ENCODE data around the gene VPS8.
"Not testable (repeated sequence)": the region's sequence is repeated elsewhere in the genome, so short reads cannot be mapped to it uniquely, and the experiment has no call there.

The VPS8 gene

DNA sequence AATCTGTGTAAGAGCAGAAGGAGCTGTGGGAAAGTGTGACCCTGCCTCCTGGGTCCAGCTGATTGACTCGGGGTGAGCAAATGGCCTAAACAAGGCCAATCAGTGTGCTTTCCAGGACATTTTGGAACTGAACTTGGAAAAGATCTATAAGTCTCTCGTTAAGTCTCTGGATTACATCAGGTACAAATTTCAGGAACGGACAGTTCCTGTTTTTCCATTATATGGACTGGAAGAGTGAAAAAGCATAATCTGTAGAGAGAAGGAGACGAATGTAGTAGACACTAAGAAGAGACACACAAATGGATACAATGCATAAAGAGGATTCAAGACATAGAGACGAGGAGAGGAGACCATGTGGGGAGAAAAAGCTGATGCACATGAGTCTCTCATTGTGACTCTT, 173.6 kb downstream of the VPS8 start:
- no peak for DNase-seq (ENCODE audit: low spot score)

DNA sequence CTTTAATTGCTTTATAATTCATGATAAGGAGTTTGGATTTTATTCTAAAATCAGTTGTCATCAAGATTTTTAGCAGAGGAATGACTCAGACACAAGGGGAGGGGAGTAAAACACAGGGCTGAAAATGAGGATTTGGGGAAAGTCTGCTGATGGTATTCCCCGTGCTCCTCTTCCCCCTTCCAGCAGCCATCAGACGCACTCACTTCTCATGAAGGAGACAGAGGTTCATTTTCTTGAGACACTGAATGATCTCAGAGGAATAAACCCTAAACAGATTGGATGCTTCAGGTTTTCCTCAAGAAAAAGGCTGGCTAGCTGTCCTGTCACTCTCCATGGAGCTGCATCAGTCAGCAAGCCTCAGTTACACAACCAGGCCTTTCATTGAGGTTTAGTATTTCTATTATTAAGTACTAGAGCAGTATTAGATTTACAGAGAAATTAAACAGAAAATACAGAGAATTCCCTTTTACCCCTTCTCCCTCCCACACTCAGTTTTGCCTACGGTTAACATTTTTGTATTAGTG, 174.5 kb downstream of the VPS8 start:
- DNase-seq (ENCODE audit: low spot score): no peak

DNA sequence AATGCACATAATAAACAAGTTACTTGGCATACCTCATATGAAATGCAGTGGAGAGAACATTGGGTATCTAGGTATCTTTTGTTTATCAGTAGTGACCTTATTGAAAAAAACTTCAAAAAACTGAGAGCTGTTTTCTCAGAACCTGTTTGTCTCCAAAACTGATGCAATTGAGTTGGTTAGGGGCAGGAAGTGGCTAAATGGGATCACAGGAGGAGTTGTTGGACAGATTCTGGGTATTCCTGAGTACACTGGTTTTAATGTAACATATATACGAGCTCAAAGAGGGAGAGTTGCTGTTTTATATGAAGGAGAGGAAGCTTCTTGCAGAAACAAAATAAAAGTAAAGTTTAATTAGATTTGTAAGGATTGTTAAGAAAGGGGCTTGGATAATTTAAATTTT, 181.4 kb downstream of the VPS8 start:
- DNase-seq (ENCODE audit: low spot score): no peak

DNA sequence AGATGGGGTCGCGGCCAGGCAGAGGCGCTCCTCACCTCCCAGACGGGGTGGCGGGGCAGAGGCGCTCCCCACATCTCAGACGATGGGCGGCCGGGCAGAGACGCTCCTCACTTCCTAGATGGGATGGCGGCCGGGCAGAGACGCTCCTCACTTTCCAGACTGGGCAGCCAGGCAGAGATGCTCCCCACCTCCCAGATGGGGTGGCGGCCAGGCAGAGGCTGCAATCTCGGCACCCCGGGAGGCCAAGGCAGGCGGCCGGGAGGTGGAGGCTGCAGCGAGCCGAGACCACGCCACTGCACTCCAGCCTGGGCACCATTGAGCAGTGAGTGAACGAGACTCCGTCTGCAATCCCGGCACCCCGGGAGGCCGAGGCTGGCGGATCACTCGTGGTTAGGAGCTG, 191.9 kb downstream of the VPS8 start:
- DNase-seq (ENCODE audit: low spot score): not testable (repeated sequence)

DNA sequence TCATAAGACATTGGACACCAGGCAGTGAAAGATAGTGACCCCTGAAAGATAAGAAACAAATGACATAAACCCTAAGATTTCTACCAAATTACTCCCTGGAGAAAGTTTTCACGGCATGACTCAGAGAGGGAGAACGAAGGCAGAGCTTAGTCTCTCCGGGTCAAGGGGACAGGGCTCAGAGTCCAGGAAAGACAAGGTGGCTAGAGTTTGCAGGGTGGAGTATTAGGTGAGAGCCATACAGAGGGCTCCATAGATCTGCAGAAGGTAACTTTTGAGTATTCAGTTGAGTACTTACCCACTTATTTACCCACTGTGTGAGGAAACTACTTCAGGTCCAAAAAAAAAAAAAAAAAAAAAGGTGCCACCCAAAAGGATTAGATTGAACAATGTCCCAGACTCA, 197.7 kb downstream of the VPS8 start:
- no peak for DNase-seq (ENCODE audit: low spot score)

DNA sequence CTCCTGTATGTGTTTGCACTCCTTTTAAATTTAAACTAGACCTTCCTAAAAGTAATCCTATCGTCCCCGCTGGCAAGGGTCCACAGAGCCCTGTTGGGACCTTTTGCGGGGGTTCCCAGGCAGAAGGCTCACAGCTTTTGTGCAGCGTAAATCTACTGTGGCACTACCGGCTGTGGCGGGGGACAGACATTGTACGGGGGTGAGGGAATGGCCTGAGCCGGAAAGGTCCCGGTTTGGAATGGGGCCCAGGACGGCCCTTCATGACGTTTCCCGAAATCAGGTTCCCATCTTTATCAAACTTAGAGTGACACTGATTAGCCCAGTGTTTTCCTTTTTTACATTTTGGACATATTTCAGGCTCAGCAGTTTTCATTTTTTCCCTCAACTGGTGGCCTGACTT, 205.6 kb downstream of the VPS8 start:
- DNase-seq (ENCODE audit: low spot score): not testable (repeated sequence)

DNA sequence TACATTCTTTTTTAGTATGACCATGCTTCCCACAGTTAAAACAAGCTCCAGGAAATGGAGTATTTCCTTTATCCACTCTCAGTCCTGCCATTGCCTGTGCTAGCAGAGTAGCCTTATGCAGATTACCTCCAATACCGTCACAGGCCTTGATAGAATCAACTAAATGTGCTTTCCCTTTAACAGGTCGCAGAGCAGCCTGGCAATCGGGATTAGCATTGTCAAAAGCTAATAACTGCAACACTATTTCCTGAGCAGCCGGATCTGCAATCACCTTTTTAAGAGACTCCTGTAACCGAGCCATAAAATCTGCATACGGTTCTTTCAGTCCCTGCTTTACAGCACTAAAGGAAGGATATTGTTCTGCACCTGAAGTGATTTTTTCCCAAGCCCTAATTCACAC, 206.0 kb downstream of the VPS8 start:
- not testable (repeated sequence) for DNase-seq (ENCODE audit: low spot score)

DNA sequence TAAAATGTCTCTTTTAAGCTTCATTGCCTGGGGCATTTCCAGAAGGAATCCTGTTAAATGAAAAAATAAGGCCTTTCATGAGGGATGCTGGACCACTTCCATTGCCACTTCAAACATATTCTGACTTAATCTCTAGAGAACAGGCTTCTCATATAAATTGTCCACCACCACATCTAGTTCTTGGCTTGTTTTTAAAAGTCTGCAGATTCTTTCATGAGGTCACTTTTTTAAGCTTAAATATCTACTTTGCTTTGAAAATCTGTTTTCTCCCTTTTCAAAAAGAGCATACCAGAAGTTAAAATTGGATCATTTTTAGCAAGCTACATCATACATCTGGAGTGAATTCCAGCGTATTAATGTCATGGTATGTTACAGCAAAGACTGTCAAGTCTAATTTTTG, 209.3 kb downstream of the VPS8 start:
- no peak for DNase-seq (ENCODE audit: low spot score)

DNA sequence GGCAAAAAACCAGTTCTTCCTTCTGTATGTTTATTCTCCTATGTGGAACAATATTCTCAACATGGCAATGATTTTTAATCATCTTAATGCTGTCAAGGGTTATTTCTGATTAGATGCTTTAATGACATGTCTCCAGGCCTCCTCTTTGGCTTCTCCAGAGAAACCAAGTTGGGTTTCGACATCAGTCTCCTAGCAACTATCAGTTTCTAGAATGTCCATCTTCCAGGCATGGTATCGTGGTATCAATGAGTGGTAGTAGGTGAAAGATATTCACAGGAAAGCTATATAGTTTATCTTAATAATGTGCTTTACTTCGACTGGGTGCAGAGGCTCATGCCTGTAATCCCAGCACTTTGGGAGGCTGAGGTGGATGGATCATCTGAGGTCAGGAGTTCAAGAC, 212.4 kb downstream of the VPS8 start:
- DNase-seq (ENCODE audit: low spot score): no peak

DNA sequence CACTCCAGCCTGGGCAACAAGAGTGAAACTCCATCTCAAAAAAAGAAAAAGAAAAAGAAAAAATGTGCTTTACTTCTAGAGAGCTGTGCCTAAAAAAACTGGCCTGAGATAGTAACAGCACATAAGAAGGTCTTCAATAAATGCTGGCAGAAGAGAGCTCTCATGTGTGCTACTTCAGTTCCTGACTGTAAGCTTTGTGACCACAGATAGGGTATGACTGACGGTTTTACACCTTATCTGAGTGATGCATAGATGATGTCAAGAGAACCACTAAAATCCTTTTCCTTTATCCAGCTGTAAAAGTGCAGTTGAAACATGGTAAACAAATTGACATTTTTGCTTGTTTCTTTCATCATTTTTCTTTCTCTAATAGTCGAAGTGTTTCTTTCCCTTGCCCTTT, 213.0 kb downstream of the VPS8 start:
- no peak for DNase-seq (ENCODE audit: low spot score)

DNA sequence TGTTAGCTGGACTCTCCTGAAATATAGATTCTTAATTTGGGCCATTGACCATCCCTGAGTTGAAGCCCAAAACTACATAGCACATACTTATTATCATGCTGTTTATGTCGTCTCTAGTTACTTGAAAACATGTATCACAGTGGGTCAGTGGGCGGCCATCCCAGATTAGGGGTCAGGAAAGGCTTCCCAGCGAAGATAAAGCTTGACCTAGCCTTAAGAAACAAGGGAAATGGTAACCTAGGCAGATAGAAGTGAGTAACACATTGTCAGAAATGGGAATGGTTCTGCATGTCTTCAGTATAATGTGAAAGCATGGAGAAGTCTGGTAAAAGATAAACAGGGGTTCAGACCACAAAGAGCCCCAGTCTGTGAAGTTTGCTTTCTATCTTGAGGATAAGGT, 216.2 kb downstream of the VPS8 start:
- no peak for DNase-seq (ENCODE audit: low spot score)

DNA sequence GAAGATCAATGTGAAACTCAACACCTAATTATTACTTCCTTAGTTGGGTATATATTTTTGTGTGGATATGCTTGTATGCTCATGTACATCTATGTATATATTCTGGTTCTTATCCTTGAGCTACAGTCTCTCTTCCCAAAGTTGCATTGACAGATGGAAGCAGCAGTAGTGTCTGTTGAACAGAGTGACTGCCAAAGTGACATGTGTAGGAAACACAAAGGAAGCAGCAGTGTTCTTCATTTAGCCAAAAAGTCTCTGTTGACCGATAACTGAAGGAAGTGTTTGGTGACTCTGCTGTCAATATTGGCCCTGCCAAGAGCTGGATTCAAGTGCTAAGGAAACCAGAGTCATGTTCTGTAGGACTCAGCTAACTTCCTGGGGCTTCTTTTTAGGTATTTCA, 217.1 kb downstream of the VPS8 start:
- no peak for DNase-seq (ENCODE audit: low spot score)

DNA sequence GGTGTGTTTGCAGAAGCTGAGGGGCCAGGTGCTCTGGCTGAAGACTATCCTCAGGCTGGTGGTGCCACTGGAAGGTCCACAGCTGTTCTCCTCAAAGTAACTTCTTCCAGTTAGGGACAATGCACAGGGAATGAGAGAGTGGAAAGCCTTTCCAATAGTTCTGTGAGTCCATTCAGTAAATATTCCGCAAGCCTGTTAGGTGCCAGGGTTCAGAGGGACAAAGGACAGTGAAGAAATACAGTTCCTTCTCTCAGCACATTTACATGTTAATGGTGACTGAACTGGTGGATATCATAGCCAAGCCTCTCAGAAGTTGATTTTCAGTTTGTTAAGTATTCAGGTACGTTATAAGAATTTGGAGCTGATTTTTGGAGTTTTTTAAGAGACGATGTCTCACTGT, 218.4 kb downstream of the VPS8 start:
- no peak for DNase-seq (ENCODE audit: low spot score)

DNA sequence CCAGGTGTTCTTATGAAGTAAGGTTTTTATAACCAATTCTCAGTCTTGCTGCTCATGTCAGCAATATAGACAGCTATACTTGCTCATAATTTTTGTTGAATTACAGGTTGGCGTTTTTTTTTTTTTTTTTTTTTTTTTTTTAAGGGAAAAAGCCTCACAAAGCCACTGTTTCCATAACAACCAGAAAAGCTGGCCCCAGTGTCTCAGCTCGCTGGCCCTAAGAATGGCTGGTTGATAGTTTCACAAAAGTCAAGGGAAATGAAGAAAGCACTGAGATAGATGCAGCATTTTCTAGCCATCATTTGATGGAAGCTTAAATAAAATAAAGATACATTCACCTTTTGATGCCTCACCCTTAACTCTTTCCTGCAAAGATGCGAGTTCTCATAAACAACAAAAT, 219.0 kb downstream of the VPS8 start:
- DNase-seq (ENCODE audit: low spot score): no peak

DNA sequence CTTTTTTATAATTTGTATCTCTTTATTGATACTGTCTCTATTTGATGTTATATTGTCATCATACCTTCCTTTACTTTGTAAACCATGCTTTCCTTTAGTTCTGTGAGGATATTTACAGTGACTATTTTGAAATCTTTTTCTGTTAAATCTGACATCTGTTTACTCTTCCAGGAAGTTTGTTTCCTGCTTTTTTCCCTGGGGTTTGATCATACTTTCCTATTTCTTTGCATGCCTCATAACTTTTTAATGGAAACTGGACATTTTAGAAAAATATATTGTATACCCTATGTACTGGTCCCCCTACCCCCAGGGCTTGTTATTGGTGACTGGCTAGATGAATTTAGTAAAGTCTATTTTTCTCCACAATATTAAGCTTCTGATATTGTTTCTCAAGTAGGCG, 225.8 kb downstream of the VPS8 start:
- DNase-seq (ENCODE audit: low spot score): no peak

DNA sequence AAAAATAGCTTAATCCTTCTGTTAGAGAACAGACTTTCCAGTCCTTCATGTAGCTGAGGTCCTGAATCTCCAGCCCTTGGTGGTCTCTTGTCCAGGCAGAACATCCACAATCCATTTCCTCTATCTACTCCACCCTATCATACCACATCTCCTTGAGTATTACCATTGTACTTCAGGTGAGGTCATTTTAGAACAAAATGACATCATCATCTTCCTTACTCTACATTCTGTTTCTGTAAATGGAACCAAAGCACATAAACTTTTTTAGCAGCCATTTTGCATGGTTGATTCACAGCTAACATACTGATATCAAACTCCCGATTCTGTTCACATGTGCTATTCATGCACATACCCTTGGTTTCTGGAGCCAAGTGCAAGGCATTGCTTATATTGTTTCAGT, 228.5 kb downstream of the VPS8 start:
- DNase-seq (ENCODE audit: low spot score): no peak

DNA sequence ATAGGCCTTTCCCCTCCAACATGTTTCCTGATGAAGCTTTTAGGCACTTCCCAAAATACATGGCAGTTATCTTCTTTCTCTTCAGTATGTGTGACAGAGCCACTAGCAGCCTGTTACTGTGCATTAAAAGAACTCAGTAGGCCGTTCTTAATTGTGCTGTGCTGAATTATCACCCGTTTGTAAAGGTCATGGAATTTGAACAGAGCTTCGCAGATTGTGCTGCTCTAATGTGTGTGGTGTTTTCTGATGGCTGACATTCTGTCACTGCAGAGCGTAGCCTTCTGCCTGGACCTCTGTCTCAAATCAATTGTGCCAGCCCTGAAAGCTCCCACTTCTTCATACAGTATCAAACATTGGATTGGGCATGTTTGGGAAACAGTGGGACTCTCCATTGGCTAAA, 229.6 kb downstream of the VPS8 start:
- DNase-seq (ENCODE audit: low spot score): no peak

DNA sequence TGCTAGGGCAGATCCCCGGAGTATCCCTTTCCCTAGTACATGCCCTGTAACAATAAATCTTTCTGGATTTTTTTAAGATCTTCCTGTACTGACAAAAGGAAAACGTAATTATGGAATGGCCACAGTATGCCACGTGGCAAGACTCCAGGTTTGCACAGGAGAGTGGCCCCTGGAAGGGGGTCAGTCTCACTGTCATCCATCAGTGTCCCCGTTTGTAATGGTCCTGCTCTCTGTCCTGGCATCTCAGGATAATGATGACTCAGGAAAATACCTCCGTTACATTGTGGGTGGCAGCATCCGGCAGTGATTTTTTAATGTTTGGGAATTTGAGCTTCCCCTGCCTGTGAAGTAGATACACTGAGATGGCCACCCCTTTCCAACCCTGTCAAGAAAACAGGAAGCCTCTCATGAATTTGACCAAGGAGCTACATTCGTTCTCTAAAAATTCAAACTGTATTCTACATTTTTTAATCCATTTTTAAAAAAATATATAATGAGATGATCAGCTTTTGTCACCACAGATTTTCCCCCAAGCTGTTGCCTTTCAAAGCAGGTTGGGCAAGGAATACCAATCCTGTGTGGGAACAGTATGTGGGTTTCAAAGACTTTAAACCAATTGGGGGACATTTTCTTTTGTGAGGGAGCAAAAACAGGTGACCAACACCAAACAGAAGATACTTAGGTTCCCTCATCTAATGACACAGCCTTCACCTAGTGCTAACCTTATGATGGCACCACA, 230.5 kb downstream of the VPS8 start:
- DNase-seq (ENCODE audit: low spot score): no peak

DNA sequence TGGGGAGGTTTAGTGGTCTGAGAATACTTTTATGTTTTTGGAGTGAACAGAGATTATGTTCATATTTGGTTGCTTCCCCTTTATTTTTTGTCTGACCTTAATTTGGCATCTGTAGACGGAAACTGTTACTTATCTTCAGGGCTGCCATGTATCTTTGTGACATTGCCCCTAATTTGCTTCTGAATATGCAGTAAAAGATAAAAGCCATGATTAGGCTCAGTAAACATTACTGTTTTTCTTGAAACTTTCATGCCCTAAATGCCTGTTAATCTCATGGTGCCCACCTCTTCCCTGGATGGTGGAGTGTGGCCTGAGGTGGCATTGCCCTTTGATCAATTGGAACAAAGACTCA, 234.2 kb downstream of the VPS8 start:
- no peak for DNase-seq (ENCODE audit: low spot score)

DNA sequence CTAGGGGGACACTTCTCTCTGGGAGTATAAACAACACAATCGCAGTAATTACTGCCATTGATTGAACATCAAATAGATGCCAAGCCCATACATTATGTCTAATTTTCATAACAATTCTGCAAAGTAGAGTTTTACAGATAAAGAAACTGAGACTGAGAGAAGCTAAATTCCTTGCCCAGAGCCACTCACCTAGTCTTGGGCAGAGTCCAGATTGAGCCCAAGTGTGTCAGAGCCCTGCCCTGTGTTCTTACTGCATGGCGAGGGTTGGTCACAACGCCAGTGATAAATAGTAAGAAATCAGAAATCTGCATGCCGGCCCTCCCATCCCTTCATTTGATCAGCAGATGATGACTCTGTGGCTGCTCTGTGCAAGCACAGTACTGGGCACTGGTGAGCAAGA, 234.6 kb downstream of the VPS8 start:
- no peak for DNase-seq (ENCODE audit: low spot score)

DNA sequence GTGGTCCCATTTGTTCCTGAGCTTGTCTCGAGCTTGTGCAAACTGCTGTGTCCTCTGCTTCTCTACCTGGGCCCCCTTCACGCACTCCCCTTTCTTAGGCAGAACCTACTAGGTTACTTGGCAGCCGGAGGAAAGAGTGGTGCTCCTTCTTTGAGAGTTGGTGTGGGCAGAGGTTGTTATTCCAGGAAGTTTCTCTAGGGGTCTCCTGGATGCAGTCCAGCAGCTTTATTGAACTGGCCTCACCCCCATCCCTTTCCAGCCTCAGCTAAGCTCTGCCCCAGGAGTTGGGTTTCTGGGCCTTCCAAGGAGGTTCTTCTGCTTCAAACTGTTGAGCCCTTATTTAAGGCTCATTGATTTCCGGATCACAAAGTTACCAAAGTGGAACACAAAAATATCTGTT, 237.7 kb downstream of the VPS8 start:
- no peak for DNase-seq (ENCODE audit: low spot score)

DNA sequence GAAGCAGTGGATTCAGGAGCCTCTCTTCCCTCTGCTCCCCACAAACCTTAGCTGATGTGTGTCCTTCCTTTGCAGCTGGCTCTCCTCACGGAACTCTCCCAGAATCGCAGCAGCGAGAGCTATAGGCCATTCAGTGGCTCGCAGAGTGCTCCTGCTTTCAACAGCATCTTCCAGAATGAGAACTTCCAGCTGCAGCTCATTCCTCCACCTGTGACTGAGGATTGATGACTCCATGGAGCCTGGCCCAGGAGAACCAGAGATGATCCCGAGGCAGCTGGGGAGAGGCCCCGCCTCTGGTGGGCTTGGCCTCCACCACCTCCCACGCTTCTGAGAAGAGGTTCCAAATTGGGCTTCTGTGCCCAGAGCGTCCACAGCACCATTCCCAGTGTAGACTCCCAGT, 239.8 kb downstream of the VPS8 start:
- DNase-seq (ENCODE audit: low spot score): no peak

DNA sequence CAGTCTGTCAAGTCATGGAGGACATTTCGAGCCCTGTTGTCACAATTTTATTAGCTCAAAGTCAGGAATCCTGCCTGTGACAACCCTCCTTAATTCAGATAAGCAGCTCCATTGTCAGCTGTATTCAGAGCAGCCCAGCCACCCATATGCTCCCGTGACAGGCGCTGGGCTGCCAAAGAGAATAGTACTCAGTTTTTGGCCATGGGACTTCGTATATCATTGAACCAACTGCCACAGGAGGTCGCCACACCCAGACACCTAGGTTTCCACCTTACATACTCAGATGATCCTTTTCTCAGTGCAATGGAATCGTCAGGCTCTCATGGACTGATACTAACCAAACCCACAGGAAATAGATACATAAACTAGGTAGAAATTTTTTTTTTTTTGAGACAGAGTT, 240.7 kb downstream of the VPS8 start:
- no peak for DNase-seq (ENCODE audit: low spot score)

DNA sequence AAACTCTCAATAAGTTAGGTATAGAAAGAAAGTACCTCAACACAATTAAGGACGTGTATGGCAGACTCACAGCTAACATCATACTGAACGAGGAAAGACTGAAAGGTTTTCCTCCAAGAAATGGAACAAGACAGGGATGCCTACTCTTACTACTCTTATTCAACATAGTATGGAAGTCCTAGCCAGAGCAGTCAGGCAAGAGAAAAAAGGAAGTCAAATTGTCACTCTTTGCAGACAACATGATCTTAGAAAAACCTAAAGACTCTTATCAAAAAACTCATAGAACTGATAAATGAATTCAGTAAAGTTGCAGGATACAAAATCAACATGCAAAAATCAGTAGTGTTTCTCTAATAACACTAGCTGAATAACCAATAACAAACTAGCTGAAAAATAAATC, 244.9 kb downstream of the VPS8 start:
- DNase-seq (ENCODE audit: low spot score): no peak

DNA sequence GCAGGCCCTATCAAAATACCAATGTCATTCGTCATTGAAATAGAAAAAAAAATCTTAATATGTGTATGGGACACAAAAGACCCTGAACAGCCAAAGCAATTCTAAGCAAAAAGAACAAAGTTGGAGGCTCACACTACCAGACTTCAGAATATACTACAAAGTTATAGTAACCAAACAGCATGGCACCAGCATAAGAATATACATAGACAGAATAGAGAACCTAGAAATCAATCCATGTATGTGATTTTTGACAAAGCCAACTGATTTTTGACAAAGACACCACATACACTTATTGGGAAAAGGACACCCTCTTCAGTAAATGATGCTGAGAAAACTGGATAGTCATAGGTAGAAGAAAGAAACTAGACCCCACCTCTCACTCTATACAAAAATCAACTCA, 245.9 kb downstream of the VPS8 start:
- DNase-seq (ENCODE audit: low spot score): no peak

All from globus pallidus (tissue), 1 donor.